T follicular helper cell (primary cell): ENCODE results near the gene BAIAP2.

Source experiments
- DNase-seq: peaks from one replicate; pipeline ENCODE4 v3.0.0-alpha.2; 2020; ENCODE audit warnings: low read depth

The BAIAP2 gene

DNA sequence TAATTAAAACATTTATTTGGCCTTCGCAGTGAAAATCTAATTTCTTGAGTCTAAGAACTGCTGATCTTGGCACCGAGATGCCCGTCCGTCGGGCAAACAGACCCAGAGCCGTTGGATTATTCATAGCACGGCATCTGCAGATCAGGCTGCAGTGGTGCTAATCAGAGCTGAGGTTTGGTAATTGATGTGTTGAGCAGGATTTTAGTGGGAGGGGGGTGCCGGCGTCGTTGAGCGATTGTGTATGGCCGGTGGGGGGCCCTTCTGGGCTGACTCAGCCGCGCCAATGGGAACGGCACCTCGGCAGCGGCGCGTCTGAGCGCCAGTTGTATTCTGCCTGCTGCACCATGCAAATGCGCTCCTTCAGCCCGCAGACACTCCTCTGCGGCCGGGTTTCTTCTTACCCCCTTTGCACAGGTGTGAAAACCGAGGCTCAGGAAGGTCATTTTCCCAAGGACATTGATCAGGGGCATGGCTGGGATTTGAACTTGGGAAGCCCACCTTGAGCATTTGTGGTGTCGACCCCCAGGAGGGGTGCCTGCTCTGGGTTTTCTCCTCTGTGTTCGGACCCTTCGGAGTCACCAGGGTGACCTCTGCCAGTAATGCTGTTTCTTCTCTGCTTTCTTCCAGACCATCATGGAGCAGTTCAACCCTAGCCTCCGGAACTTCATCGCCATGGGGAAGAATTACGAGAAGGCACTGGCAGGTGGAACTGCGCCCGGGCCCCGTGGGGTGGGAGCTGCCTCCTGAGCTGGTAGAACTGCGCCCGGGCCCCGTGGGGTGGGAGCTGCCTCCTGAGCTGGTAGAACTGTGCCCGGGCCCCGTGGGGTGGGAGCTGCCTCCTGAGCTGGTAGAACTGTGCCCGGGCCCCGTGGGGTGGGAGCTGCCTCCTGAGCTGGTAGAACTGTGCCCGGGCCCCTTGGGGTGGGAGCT, 18.4 kb downstream of the BAIAP2 start:
- DNase-seq: no peak

DNA sequence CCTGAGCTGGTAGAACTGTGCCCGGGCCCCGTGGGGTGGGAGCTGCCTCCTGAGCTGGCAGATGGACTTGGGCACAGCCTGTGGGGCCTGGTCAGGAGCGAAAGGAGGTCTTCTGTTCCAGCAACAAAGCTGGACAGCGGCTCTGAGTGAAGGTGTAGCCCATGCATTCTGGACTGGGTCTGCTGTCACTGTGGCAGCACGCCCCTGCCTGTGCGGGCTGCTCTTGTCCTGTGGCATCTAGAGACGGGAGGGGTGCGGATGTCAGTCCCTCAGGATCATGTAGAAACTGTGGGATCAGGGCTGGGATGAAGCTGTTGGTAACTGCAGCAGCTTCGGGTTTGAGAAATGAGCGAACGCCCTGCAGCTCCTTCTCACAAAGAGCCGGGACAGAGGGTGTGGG, 19.4 kb downstream of the BAIAP2 start:
- DNase-seq: no peak

DNA sequence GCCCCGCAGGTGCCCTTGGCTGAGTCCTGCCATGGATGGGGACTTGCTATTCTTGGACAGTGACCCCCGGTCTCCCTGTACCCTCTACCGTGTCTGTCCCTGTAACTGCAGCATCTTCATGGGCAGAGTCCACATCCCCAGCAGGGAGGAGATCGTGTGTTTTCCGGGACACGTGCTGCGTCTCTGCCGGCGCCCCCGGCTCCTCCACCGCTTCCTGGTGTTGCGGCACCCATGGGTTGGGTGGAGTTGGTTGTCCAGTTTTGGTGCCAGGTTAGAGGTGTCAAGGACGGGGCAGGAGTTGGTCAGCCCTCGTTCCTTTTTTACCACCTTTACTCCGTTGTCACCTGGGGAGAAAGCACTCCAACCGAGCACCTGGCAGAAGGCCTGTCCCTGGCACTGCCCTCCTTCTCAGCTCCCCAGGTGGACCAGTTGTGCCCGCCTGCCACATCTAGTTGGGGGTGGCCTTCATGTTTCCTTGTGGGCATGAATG, 20.0 kb downstream of the BAIAP2 start:
- no peak for DNase-seq

DNA sequence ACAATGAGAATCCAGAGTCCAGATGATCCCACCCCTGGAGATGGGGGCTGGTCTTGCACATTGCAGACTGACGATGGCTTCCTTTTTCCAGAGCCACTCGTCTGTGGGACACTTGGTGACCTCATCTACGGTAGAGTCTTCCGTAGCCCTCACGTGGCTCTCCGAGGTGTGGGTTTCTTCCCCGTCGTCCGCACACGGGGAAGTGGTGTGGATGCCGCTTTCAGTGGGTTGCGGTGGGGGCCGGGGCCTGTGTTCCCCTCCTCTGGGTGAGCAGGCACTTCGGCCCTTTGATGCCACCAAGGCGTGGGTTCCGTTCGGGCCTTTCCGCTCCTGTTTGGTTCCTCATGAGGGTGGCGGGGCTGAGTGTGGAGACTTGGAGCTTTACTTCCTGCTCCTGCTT, 21.4 kb downstream of the BAIAP2 start:
- no peak for DNase-seq

DNA sequence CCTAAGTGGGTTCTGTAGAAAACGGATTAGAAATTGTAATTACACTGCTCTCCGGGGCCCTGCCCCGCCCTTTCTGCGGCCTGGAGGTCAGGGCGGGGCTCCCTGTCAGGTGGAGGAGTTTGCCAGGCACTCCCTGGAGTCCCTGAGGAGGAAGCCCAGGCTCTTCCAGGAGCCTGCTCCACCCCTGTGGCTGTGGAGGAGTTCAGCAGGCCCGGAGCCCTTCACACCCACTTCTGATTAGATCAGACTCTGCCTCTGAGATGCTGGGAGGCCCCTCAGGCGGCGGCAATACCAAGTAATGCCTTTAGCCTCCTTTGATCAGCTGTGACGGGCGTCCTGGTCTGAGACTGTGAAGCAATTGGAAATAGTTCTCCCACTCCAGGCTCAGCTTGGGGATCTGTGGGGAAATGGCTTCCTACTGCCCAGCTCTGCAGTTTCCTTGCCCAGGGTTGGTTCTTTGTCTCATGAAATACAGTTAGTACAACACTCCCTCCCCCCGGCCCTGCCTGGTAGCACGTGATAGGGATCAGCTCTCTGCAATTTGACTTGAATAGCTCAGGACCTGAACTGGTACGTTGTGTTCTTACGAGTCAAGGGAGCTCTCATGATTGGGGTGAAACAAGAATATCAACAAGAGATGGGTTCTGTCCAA, 22.3 kb downstream of the BAIAP2 start:
- no peak for DNase-seq

- no peak for DNase-seq
These were observed 22.8 kb downstream of the BAIAP2 start for GRCh38 chr17:81057777-81058176.

DNA sequence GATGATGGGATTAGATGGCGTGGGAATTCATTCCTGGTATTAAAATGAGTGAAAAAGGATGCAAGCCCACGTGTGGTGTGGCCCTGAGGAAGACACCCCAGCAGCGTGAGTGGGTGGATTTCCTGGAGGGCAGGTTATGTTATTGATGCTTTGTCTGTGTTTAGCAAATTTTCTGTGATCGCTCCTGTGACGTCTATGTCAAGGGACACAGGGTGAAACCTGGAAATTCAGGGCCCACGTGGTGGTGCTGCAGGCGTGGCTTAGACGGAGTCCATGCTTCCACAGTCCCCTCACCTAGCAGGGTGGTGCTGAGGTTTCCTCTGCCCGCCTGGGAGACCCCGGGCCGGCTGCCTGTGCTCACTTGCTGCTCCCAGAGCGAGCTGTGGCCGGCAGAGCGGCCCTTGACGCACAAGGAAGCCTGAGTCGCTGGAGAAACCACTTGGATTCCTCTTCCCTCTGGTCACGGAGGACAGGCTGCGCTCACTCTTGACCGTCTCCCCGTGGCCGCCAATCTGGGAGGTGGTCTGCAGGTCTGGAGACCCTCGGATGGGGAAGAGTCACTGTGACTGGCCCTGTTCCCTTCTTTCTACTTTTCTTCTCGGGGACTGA, 23.4 kb downstream of the BAIAP2 start:
- DNase-seq: no peak

GRCh38 chr17:81059026-81059425, 24.1 kb downstream of the BAIAP2 start:
- DNase-seq: no peak

DNA sequence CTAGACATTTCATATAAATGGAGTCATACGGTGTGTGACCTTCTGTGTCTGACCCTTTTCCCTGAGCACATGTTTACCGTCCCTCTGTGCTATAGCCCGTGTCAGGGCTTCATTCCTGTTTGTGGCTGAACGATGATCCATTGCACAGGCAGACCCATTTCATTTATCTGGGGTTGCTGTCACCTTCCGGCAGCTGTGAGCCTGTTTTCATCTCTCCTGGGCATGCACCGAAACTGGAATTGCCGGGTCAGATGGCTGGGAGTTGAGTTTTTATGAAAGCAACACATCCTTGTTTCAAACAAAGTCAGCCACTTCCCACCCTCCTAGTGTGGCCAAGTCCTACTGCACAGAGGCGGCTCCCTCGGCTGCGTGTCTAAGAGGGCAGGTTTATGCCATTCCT, 25.5 kb downstream of the BAIAP2 start:
- no peak for DNase-seq

GRCh38 chr17:81061027-81061735, 26.2 kb downstream of the BAIAP2 start:
- no peak for DNase-seq

DNA sequence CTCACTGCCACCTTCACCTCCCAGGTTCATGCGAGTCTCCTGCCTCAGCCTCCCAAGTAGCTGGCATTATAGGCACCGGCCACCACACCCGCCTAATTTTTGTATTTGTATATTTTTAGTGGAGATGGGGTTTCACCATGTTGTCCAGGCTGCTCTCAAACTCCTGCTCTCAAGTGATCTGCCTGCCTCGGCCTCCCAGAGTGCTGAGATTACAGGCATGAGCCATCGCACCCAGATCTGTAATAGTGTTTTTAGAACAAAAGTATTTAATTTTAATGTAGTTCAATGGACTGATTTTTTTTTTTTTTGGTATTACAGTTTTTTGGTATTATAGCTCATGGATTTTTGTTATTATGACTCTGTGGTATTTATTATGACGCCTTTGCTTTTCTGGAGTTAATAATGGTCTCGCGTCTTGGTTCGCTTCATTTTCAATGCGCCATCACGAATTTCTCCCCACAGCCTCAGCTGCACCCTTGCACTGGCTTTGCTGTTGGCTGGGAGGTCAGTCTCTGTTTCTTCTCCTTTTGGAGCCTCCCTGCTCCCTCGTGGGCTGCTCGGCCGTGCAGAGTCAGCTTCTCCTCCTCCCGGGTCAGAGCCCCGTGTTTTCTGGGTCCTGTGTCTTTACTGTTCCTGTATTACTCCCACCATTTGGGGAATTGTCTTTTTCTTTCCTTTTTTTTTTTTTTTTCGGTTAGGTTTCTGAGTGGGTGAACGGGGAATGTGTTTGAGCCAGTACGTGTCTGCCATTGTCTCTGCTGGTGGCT, 27.2 kb downstream of the BAIAP2 start:
- no peak for DNase-seq

DNA sequence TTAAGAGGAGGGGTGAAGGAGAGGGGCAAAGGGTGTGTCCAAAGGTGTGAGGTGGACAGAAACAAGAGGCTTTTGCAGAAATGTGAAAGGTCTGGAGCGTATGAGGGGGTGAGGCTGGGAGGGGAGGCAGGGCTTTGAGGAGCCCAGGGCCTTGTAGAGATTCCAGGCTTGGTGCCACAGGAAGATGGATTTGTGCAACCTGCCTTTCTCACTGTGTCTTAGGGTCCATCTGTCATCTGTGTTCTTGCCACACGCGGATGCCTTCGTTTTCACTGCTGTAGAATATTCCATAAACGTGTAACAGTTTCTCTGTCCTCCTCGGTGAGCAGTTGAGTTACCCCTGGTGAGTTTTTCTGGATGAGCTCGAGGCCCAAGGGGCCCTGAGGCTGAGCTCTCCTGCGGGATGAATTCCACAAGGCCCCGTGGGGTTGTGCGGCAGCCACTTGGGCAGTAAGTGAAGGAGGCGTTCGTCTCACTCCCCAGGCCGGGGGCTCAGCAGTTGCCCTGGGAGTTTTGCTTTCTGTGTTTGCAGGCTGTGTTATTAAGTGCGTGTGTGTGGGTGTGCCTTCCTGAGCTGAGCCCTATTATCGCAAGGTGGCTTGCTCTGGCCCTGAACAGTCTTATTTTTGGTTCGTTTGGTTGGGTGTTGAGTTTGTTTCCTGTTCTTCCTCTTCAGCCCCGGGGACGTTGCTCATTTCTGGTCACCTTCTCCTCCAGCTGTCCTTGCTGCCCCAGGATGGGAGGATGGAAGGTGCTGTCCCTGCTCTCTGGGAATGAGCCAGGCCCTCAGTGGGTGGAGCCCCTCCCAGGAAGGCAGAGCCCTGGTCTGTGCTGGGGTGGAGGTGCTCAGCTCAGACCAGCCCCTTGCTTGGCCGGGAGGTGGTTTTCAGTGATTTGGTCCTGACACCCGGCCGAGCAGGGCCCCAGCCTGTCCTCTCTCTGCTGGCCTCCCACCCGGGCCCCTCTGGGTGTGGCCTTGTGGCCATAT, 28.4 kb downstream of the BAIAP2 start:
- no peak for DNase-seq

- no peak for DNase-seq
These were observed 29.9 kb downstream of the BAIAP2 start for GRCh38 chr17:81064678-81065475.

DNA sequence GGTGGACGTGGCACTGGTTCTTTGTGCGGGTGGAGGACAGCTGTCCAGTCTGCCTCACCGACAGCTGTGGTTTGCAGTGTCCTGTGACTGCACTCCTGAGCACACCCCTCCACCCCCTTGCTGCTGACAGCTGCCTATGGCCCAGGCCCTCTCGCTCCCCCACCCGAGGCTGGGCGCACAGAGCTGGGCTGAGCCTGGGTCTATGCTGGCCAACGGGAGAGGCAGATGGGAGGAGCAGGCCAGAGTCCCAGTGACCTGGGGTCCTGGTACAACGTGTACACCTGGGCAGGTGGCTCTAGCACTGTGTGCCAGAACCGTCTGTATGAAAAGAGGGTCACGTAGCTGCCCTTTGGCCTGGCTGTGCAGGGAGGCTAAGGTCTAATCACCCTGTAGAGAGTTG, 30.5 kb downstream of the BAIAP2 start:
- no peak for DNase-seq

DNA sequence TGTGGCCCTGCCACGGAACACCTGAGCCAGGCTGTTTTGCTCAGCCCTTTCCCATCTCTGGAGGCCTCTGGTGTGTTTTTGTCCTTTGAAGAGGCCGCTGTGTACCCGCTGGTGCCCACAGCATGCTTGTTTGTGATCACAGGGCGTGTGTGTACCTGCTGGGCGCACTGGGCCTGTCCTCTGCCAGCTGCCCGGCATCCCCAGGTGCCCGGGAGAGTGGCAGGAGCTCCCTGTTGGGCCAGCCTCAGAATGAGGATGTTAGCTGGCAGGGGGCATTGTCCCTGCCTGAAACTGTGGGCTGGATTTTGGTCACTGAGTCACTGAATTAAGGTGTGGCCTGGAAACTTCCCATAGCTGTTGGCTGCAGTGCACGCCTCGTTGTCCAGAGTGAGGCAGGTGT, 31.1 kb downstream of the BAIAP2 start:
- no peak for DNase-seq

GRCh38 chr17:81066771-81067315, 31.9 kb downstream of the BAIAP2 start:
- DNase-seq: no peak

- DNase-seq: no peak
These were observed 32.5 kb downstream of the BAIAP2 start for GRCh38 chr17:81067391-81067811.

GRCh38 chr17:81068411-81069134, 33.6 kb downstream of the BAIAP2 start:
- no peak for DNase-seq
